ENCODE results near the gene CAAP1. TPM values are rescaled to one million over a fixed set of nuclear protein-coding genes. Genes with fewer than 3 reads are reported as not detected.

Gene CAAP1
- total RNA-seq, 1 experiment from 2014 or later: 9.2 TPM

GRCh38 chr9:26807161-26807560, 85.4 kb downstream of the CAAP1 start:
- H3K9me3 ChIP-seq: no peaks in the 10 kb centered on the region
- Mint-ChIP-seq H3K36me3 (ENCODE audit: insufficient read depth, unreplicated experiment) (no peaks in the 10 kb centered on the region), H3K27me3 (ENCODE audit: insufficient read depth, unreplicated experiment) (no peaks in the 10 kb centered on the region), H3K4me1 (ENCODE audit: low read depth, unreplicated experiment) (no peaks in the 10 kb centered on the region), H3K27ac (ENCODE audit: unreplicated experiment) (no peak overlapping the region), H3K9me3 (ENCODE audit: unreplicated experiment) (no peaks in the 10 kb centered on the region), H3K4me3 (ENCODE audit: unreplicated experiment) (no peak overlapping the region)
- ChIA-PET CTCF (no interaction called here), POLR2A (no interaction called here)
- no peak for TF ChIP-seq CTCF (IDR thresholded peaks at IDR 0.05; ENCODE audit: insufficient read depth in 1 of 2, low read depth in 1 of 2, low read length in 1 of 2, severe bottlenecking in 1 of 2, unreplicated experiment in 1 of 2)
- H3K27me3 ChIP-seq (replicated peaks; ENCODE audit: control insufficient read depth, insufficient read depth, low read length): no peaks in the 10 kb centered on the region
- DNase-seq: no peak
- intact Hi-C loops (cut with micrococcal nuclease; ENCODE audit: unreplicated experiment): no loop called here
- BruUV-seq (replicated peaks): no TSS peak
- H3K36me3 ChIP-seq (ENCODE audit: control insufficient read depth, insufficient read depth, low read length): no peaks in the 10 kb centered on the region
- H3K4me1 ChIP-seq: no peaks in the 10 kb centered on the region
- H3K4me3 ChIP-seq (ENCODE audit: low read depth, low read length): no peak overlapping the region

GRCh38 chr9:26802921-26803320, 89.7 kb downstream of the CAAP1 start:
- no TSS peak for BruUV-seq (replicated peaks)
- H3K4me1 Mint-ChIP-seq (ENCODE audit: low read depth, unreplicated experiment): no peaks in the 10 kb centered on the region
- H3K27ac Mint-ChIP-seq (ENCODE audit: unreplicated experiment): no peak overlapping the region
- no peaks in the 10 kb centered on the region for H3K9me3 ChIP-seq
- H3K36me3 Mint-ChIP-seq (ENCODE audit: insufficient read depth, unreplicated experiment): no peaks in the 10 kb centered on the region
- H3K27me3 Mint-ChIP-seq (ENCODE audit: insufficient read depth, unreplicated experiment): no peaks in the 10 kb centered on the region
- no peak for TF ChIP-seq CTCF (IDR thresholded peaks at IDR 0.05; ENCODE audit: insufficient read depth in 1 of 2, low read depth in 1 of 2, low read length in 1 of 2, severe bottlenecking in 1 of 2, unreplicated experiment in 1 of 2)
- no peak overlapping the region for H3K4me3 ChIP-seq (ENCODE audit: low read depth, low read length)
- ChIA-PET CTCF (no interaction called here), POLR2A (no interaction called here)
- H3K4me1 ChIP-seq: no peaks in the 10 kb centered on the region
- no peak for DNase-seq
- no peaks in the 10 kb centered on the region for H3K27me3 ChIP-seq (replicated peaks; ENCODE audit: control insufficient read depth, insufficient read depth, low read length)
- intact Hi-C loops (cut with micrococcal nuclease; ENCODE audit: unreplicated experiment): no loop called here
- no peaks in the 10 kb centered on the region for H3K36me3 ChIP-seq (ENCODE audit: control insufficient read depth, insufficient read depth, low read length)
- H3K9me3 Mint-ChIP-seq (ENCODE audit: unreplicated experiment): no peaks in the 10 kb centered on the region
- H3K4me3 Mint-ChIP-seq (ENCODE audit: unreplicated experiment): no peak overlapping the region

GRCh38 chr9:26801772-26802171, 90.8 kb downstream of the CAAP1 start:
- Mint-ChIP-seq H3K27me3 (ENCODE audit: insufficient read depth, unreplicated experiment) (no peaks in the 10 kb centered on the region), H3K27ac (ENCODE audit: unreplicated experiment) (no peak overlapping the region), H3K36me3 (ENCODE audit: insufficient read depth, unreplicated experiment) (no peaks in the 10 kb centered on the region), H3K9me3 (ENCODE audit: unreplicated experiment) (no peaks in the 10 kb centered on the region), H3K4me3 (ENCODE audit: unreplicated experiment) (no peak overlapping the region), H3K4me1 (ENCODE audit: low read depth, unreplicated experiment) (no peaks in the 10 kb centered on the region)
- ChIA-PET CTCF (no interaction called here), POLR2A (no interaction called here)
- intact Hi-C loops (cut with micrococcal nuclease; ENCODE audit: unreplicated experiment): no loop called here
- DNase-seq: no peak
- no peak for TF ChIP-seq CTCF (IDR thresholded peaks at IDR 0.05; ENCODE audit: insufficient read depth in 1 of 2, low read depth in 1 of 2, low read length in 1 of 2, severe bottlenecking in 1 of 2, unreplicated experiment in 1 of 2)
- no peaks in the 10 kb centered on the region for H3K36me3 ChIP-seq (ENCODE audit: control insufficient read depth, insufficient read depth, low read length)
- no peaks in the 10 kb centered on the region for H3K27me3 ChIP-seq (replicated peaks; ENCODE audit: control insufficient read depth, insufficient read depth, low read length)
- H3K9me3 ChIP-seq: no peaks in the 10 kb centered on the region
- no peak overlapping the region for H3K4me3 ChIP-seq (ENCODE audit: low read depth, low read length)
- no peaks in the 10 kb centered on the region for H3K4me1 ChIP-seq
- no TSS peak for BruUV-seq (replicated peaks)

All from Caco-2 (cell line).